Measurements from ENCODE around the gene ORAI2.
A peak's percentile ranks its signal among the peaks of the same experiment; 100 is the strongest.

ORAI2 gene

GRCh38 chr7:102410918-102411317, 22.5 kb upstream of the ORAI2 start:
- Histone ChIP-seq H3K27me3 (replicated peaks in 2 of 5; ENCODE audit: control insufficient read depth in 4 of 5, insufficient read depth in 5 of 5, low read length in 4 of 5) (no peaks in the 10 kb centered on the region), H3K9me3 (ENCODE audit: control extremely low read depth in 1 of 5, control insufficient read depth in 4 of 5, insufficient read depth in 2 of 5, low read depth in 1 of 5, low read length in 4 of 5) (peaks cover 0 to 6% (median 2%) of the 10 kb centered on the region in 5 experiments), H3K4me3 (ENCODE audit: control insufficient read depth in 1 of 7, extremely low read depth in 1 of 7, insufficient read depth in 4 of 7, low read depth in 2 of 7, low read length in 6 of 7) (no peak overlapping the region), H3K27ac (ENCODE audit: insufficient read depth in 1 of 2, low read depth in 1 of 2, low read length in 2 of 2, poor library complexity in 1 of 2, severe bottlenecking in 2 of 2) (no peak overlapping the region), H3K4me1 (ENCODE audit: control extremely low read depth in 1 of 4, control insufficient read depth in 4 of 4, insufficient read depth in 4 of 4, low read length in 3 of 4) (peaks cover 0 to 12% (median 6%) of the 10 kb centered on the region in 4 experiments), H3K36me3 (ENCODE audit: control insufficient read depth in 4 of 4, insufficient read depth in 4 of 4, low read length in 3 of 4) (peaks cover 6 to 77% (median 44%) of the 10 kb centered on the region in 4 experiments)
- POLR2A ChIA-PET = no interaction called here
- CTCF ChIA-PET = interaction anchor here (56.5 to 63.4 kb wide), 2 partner anchors 8 to 31 kb away, joined by 1488 read pairs; partner anchors contain the start of genes ALKBH4, LRWD1, ORAI2 and PRKRIP1
- no peak for DNase-seq
- WGBS (ENCODE audit: insufficient coverage) = 100% methylated on average over 4 of the region's 5 CpGs

- H3K4me1 ChIP-seq (ENCODE audit: control extremely low read depth in 1 of 4, control insufficient read depth in 4 of 4, insufficient read depth in 4 of 4, low read length in 3 of 4) = peaks cover 2 to 24% (median 15%) of the 10 kb centered on the region in 4 experiments
- WGBS (ENCODE audit: insufficient coverage) = 35% methylated on average over 4 of the region's 6 CpGs
- CTCF ChIA-PET = interaction anchor here (1.2 to 63.4 kb wide), 3 partner anchors 6 to 128 kb away, joined by 4 to 1488 read pairs (median 1488); partner anchors contain the start of genes ALKBH4, LRWD1, ORAI2 and PRKRIP1
- no peaks in the 10 kb centered on the region for H3K27me3 ChIP-seq (replicated peaks in 2 of 5; ENCODE audit: control insufficient read depth in 4 of 5, insufficient read depth in 5 of 5, low read length in 4 of 5)
- peaks cover 0 to 6% (median 2%) of the 10 kb centered on the region in 5 experiments for H3K9me3 ChIP-seq (ENCODE audit: control extremely low read depth in 1 of 5, control insufficient read depth in 4 of 5, insufficient read depth in 2 of 5, low read depth in 1 of 5, low read length in 4 of 5)
- H3K36me3 ChIP-seq (ENCODE audit: control insufficient read depth in 4 of 4, insufficient read depth in 4 of 4, low read length in 3 of 4) = peaks cover 3 to 69% (median 32%) of the 10 kb centered on the region in 4 experiments
- POLR2A ChIA-PET = interaction anchor here (0.6 to 1.6 kb wide), 5 partner anchors 13 to 38 kb away, joined by 3 to 8 read pairs (median 3); partner anchors contain the start of gene ORAI2
- peak; percentile 51 to 62 (median 58) for DNase-seq
- no peak overlapping the region for H3K4me3 ChIP-seq (ENCODE audit: control insufficient read depth in 1 of 7, extremely low read depth in 1 of 7, insufficient read depth in 4 of 7, low read depth in 2 of 7, low read length in 6 of 7)
- no peak overlapping the region for H3K27ac ChIP-seq (ENCODE audit: insufficient read depth in 1 of 2, low read depth in 1 of 2, low read length in 2 of 2, poor library complexity in 1 of 2, severe bottlenecking in 2 of 2)
Observed at GRCh38 chr7:102412548-102412947, 20.8 kb upstream of the ORAI2 start.

- peaks cover 0 to 6% (median 2%) of the 10 kb centered on the region in 5 experiments for H3K9me3 ChIP-seq (ENCODE audit: control extremely low read depth in 1 of 5, control insufficient read depth in 4 of 5, insufficient read depth in 2 of 5, low read depth in 1 of 5, low read length in 4 of 5)
- no peak for DNase-seq
- H3K27me3 ChIP-seq (replicated peaks in 2 of 5; ENCODE audit: control insufficient read depth in 4 of 5, insufficient read depth in 5 of 5, low read length in 4 of 5) = no peaks in the 10 kb centered on the region
- 91% methylated on average over 4 of the region's 5 CpGs for WGBS (ENCODE audit: insufficient coverage)
- CTCF ChIA-PET = interaction anchor here (1.2 to 63.4 kb wide), 3 partner anchors 6 to 129 kb away, joined by 4 to 1488 read pairs (median 1488); partner anchors contain the start of genes ALKBH4, LRWD1, ORAI2 and PRKRIP1
- POLR2A ChIA-PET = interaction anchor here (0.6 to 1.6 kb wide), 4 partner anchors 12 to 37 kb away, joined by 3 to 8 read pairs (median 3); partner anchors contain the start of gene ORAI2
- H3K27ac ChIP-seq (ENCODE audit: insufficient read depth in 1 of 2, low read depth in 1 of 2, low read length in 2 of 2, poor library complexity in 1 of 2, severe bottlenecking in 2 of 2) = no peak overlapping the region
- H3K36me3 ChIP-seq (ENCODE audit: control insufficient read depth in 4 of 4, insufficient read depth in 4 of 4, low read length in 3 of 4) = peaks cover 3 to 63% (median 28%) of the 10 kb centered on the region in 4 experiments
- H3K4me1 ChIP-seq (ENCODE audit: control extremely low read depth in 1 of 4, control insufficient read depth in 4 of 4, insufficient read depth in 4 of 4, low read length in 3 of 4) = peaks cover 2 to 28% (median 16%) of the 10 kb centered on the region in 4 experiments
- H3K4me3 ChIP-seq (ENCODE audit: control insufficient read depth in 1 of 7, extremely low read depth in 1 of 7, insufficient read depth in 4 of 7, low read depth in 2 of 7, low read length in 6 of 7) = no peak overlapping the region
Observed at GRCh38 chr7:102413091-102413490, 20.3 kb upstream of the ORAI2 start.

GRCh38 chr7:102413611-102414010, 19.8 kb upstream of the ORAI2 start:
- Histone ChIP-seq H3K27ac (ENCODE audit: insufficient read depth in 1 of 2, low read depth in 1 of 2, low read length in 2 of 2, poor library complexity in 1 of 2, severe bottlenecking in 2 of 2) (no peak overlapping the region), H3K4me3 (ENCODE audit: control insufficient read depth in 1 of 7, extremely low read depth in 1 of 7, insufficient read depth in 4 of 7, low read depth in 2 of 7, low read length in 6 of 7) (no peak overlapping the region), H3K4me1 (ENCODE audit: control extremely low read depth in 1 of 4, control insufficient read depth in 4 of 4, insufficient read depth in 4 of 4, low read length in 3 of 4) (peaks cover 5 to 32% (median 16%) of the 10 kb centered on the region in 4 experiments), H3K36me3 (ENCODE audit: control insufficient read depth in 4 of 4, insufficient read depth in 4 of 4, low read length in 3 of 4) (peaks cover 3 to 63% (median 29%) of the 10 kb centered on the region in 4 experiments), H3K9me3 (ENCODE audit: control extremely low read depth in 1 of 5, control insufficient read depth in 4 of 5, insufficient read depth in 2 of 5, low read depth in 1 of 5, low read length in 4 of 5) (peaks cover 0 to 6% (median 2%) of the 10 kb centered on the region in 5 experiments), H3K27me3 (replicated peaks in 2 of 5; ENCODE audit: control insufficient read depth in 4 of 5, insufficient read depth in 5 of 5, low read length in 4 of 5) (no peaks in the 10 kb centered on the region)
- no peak for DNase-seq
- CTCF ChIA-PET = interaction anchor here (56.5 to 63.4 kb wide), 2 partner anchors 5 to 29 kb away, joined by 1488 read pairs; partner anchors contain the start of genes ALKBH4, LRWD1, ORAI2 and PRKRIP1
- POLR2A ChIA-PET = interaction anchor here (1.6 kb wide), 1 partner anchor 20 kb away, joined by 8 read pairs; the partner anchor contains the start of gene ORAI2
- WGBS (ENCODE audit: insufficient coverage) = 86% methylated on average over 1 of the region's 4 CpGs

GRCh38 chr7:102415685-102416225, 17.6 kb upstream of the ORAI2 start:
- H3K27me3 ChIP-seq (replicated peaks in 2 of 5; ENCODE audit: control insufficient read depth in 4 of 5, insufficient read depth in 5 of 5, low read length in 4 of 5) = no peaks in the 10 kb centered on the region
- POLR2A ChIA-PET = no interaction called here
- 37% methylated on average over 12 of the region's 12 CpGs for WGBS (ENCODE audit: insufficient coverage)
- no peaks in the 10 kb centered on the region for H3K9me3 ChIP-seq (ENCODE audit: control extremely low read depth in 1 of 5, control insufficient read depth in 4 of 5, insufficient read depth in 2 of 5, low read depth in 1 of 5, low read length in 4 of 5)
- peaks cover 11 to 54% (median 33%) of the 10 kb centered on the region in 4 experiments for H3K4me1 ChIP-seq (ENCODE audit: control extremely low read depth in 1 of 4, control insufficient read depth in 4 of 4, insufficient read depth in 4 of 4, low read length in 3 of 4)
- CTCF ChIA-PET = interaction anchor here (0.7 to 63.4 kb wide), 3 partner anchors 3 to 134 kb away, joined by 3 to 1488 read pairs (median 1488); partner anchors contain the start of genes ALKBH4, LRWD1, ORAI2 and PRKRIP1
- peak overlapping the region in 2 of 7 experiments; percentile 7 to 48 for H3K4me3 ChIP-seq (ENCODE audit: control insufficient read depth in 1 of 7, extremely low read depth in 1 of 7, insufficient read depth in 4 of 7, low read depth in 2 of 7, low read length in 6 of 7)
- peaks cover 3 to 48% (median 20%) of the 10 kb centered on the region in 4 experiments for H3K36me3 ChIP-seq (ENCODE audit: control insufficient read depth in 4 of 4, insufficient read depth in 4 of 4, low read length in 3 of 4)
- DNase-seq = peak in 1 of 3 donors; percentile 42
- peak overlapping the region in 1 of 2 experiments; percentile 67 for H3K27ac ChIP-seq (ENCODE audit: insufficient read depth in 1 of 2, low read depth in 1 of 2, low read length in 2 of 2, poor library complexity in 1 of 2, severe bottlenecking in 2 of 2)

GRCh38 chr7:102416406-102416805, 17.0 kb upstream of the ORAI2 start:
- WGBS (ENCODE audit: insufficient coverage) = 100% methylated on average over 1 of the region's 6 CpGs
- Histone ChIP-seq H3K9me3 (ENCODE audit: control extremely low read depth in 1 of 5, control insufficient read depth in 4 of 5, insufficient read depth in 2 of 5, low read depth in 1 of 5, low read length in 4 of 5) (no peaks in the 10 kb centered on the region), H3K27ac (ENCODE audit: insufficient read depth in 1 of 2, low read depth in 1 of 2, low read length in 2 of 2, poor library complexity in 1 of 2, severe bottlenecking in 2 of 2) (no peak overlapping the region), H3K27me3 (replicated peaks in 2 of 5; ENCODE audit: control insufficient read depth in 4 of 5, insufficient read depth in 5 of 5, low read length in 4 of 5) (no peaks in the 10 kb centered on the region), H3K4me3 (ENCODE audit: control insufficient read depth in 1 of 7, extremely low read depth in 1 of 7, insufficient read depth in 4 of 7, low read depth in 2 of 7, low read length in 6 of 7) (no peak overlapping the region), H3K4me1 (ENCODE audit: control extremely low read depth in 1 of 4, control insufficient read depth in 4 of 4, insufficient read depth in 4 of 4, low read length in 3 of 4) (peaks cover 11 to 60% (median 39%) of the 10 kb centered on the region in 4 experiments), H3K36me3 (ENCODE audit: control insufficient read depth in 4 of 4, insufficient read depth in 4 of 4, low read length in 3 of 4) (peaks cover 3 to 41% (median 14%) of the 10 kb centered on the region in 4 experiments)
- CTCF ChIA-PET = interaction anchor here (0.7 to 63.4 kb wide), 3 partner anchors 2 to 134 kb away, joined by 3 to 1488 read pairs (median 1488); partner anchors contain the start of genes ALKBH4, LRWD1, ORAI2 and PRKRIP1
- no peak for DNase-seq
- POLR2A ChIA-PET = no interaction called here

Data from common myeloid progenitor, CD34-positive (primary cell).